GM12878 (cell line): ENCODE data around the gene SYTL5.

Experiments used
- BACH1 ChIP-seq: fragments of 450-650 bp; IDR thresholded peaks from 2 replicates; pipeline ENCODE4 v1.6.1; 2017; ENCODE audit warnings: mild to moderate bottlenecking, borderline replicate concordance
- CREB1 ChIP-seq: IDR thresholded peaks from 2 replicates; pipeline ENCODE4 v1.6.1; 2012; ENCODE audit warnings: low read depth, mild to moderate bottlenecking, inconsistent platforms
- CTCF ChIP-seq, 3 experiments: IDR thresholded peaks in 2 of 3; conservative IDR thresholded peaks in 1 of 3; 2 replicates each; pipeline ENCODE4 v1.5.1; 2011; ENCODE audit warnings: low read depth in 3 of 3, low read length in 3 of 3, mild to moderate bottlenecking in 3 of 3, control low read depth in 2 of 3, moderate library complexity in 2 of 3, inconsistent platforms in 1 of 3, mixed read lengths in 1 of 3; ENCODE audit not compliant: control insufficient read depth in 2 of 3, insufficient read depth in 1 of 3; ENCODE audit errors: extremely low read depth in 1 of 3
- NBN ChIP-seq: fragments of 450-650 bp; IDR thresholded peaks from 2 replicates; pipeline ENCODE4 v1.6.1; 2016
- PBX3 ChIP-seq: IDR thresholded peaks from 2 replicates; pipeline ENCODE4 v1.6.1; 2011; ENCODE audit warnings: mild to moderate bottlenecking, low read depth, low read length, moderate library complexity; ENCODE audit not compliant: insufficient replicate concordance
- POLR2A ChIP-seq: IDR thresholded peaks from 2 replicates; pipeline ENCODE4 v1.6.1; 2011; ENCODE audit warnings: low read depth, mild to moderate bottlenecking, low read length
- POLR2AphosphoS2 ChIP-seq: IDR thresholded peaks from 2 replicates; pipeline ENCODE4 v1.6.1; 2011; ENCODE audit warnings: low read depth, mild to moderate bottlenecking, low read length, improper control_type of control experiment, moderate library complexity
- POLR2AphosphoS5 ChIP-seq: IDR thresholded peaks from 2 replicates; pipeline ENCODE4 v1.6.1; 2011; ENCODE audit warnings: mild to moderate bottlenecking, low read length, inconsistent platforms
- RAD21 ChIP-seq: IDR thresholded peaks from 2 replicates; pipeline ENCODE4 v1.6.1; 2011; ENCODE audit warnings: mild to moderate bottlenecking, low read depth, low read length, moderate library complexity; ENCODE audit not compliant: insufficient read depth
- SP1 ChIP-seq: IDR thresholded peaks from one replicate; pipeline ENCODE4 v1.6.1; 2011; ENCODE audit warnings: low read depth, low read length
- ZNF274 ChIP-seq: IDR thresholded peaks from one replicate; pipeline ENCODE4 v1.8.0; 2011; ENCODE audit not compliant: insufficient read length, insufficient read depth

GRCh38 chrX:38000706-38001105 is 5.6 kb upstream of the SYTL5 start:
- TF ChIP-seq CTCF (IDR thresholded peaks at IDR 0.05 in 2 of 3, conservative IDR thresholded peaks at IDR 0.05 in 1 of 3; ENCODE audit: control insufficient read depth in 2 of 3, extremely low read depth in 1 of 3, insufficient read depth in 1 of 3, low read depth in 3 of 3, low read length in 3 of 3) (no peak), POLR2AphosphoS5 (no peak), CREB1 (no peak), BACH1 (no peak), ZNF274 (no peak), POLR2A (no peak), NBN (no peak), SP1 (no peak), POLR2AphosphoS2 (no peak), PBX3 (no peak), RAD21 (no peak)
